Prostate gland (tissue), 2 donors: ENCODE results near the gene SEZ6. TPM values are rescaled to one million over a fixed set of nuclear protein-coding genes. Genes with fewer than 3 reads are reported as not detected.
"Not testable (repeated sequence)": the region's sequence is repeated elsewhere in the genome, so short reads cannot be mapped to it uniquely, and the experiment has no call there.

Experiments
- DNase-seq: peaks from one replicate; pipeline ENCODE4 v3.0.0-alpha.2; 2019; ENCODE audit warnings: low spot score
- H3K27ac ChIP-seq, 2 donors: fragments of 200-600 bp; sonication (generic); 2 replicates each; pipeline ENCODE4 v1.5.1; 2017 to 2019
- H3K27me3 ChIP-seq: fragments of 200-600 bp; sonication (generic); replicated peaks from 2 replicates; pipeline ENCODE4 v1.5.1; 2019; ENCODE audit not compliant: insufficient read depth
- H3K36me3 ChIP-seq, 2 donors: fragments of 200-600 bp; sonication (generic); 1 replicate in 1 of 2; 2 replicates in 1 of 2; pipeline versions ENCODE4 v1.5.1 to v1.8.1; 2017 to 2019
- H3K4me1 ChIP-seq: fragments of 200-600 bp; sonication (generic); replicated peaks from 2 replicates; pipeline ENCODE4 v1.5.1; 2019
- H3K4me3 ChIP-seq, 2 donors: fragments of 200-600 bp; sonication (generic); 2 replicates each; pipeline ENCODE4 v1.5.1; 2017 to 2019
- H3K9me3 ChIP-seq: fragments of 200-600 bp; sonication (generic); 2 replicates; pipeline ENCODE4 v1.5.1; 2017
- CTCF ChIP-seq, 4 experiments: fragments of 200-600 bp in 2 of 4; fragments of 450-650 bp in 2 of 4; sonication (generic) in 2 of 4; IDR thresholded peaks; 1 replicate in 3 of 4; 2 replicates in 1 of 4; pipeline ENCODE4 v1.5.1; 2016 to 2019; ENCODE audit warnings: antibody characterized with exemption in 4 of 4, mild to moderate bottlenecking in 2 of 4, moderate library complexity in 2 of 4
- POLR2A ChIP-seq: fragments of 450-650 bp; IDR thresholded peaks from one replicate; pipeline ENCODE4 v1.6.1; 2016; ENCODE audit warnings: antibody characterized with exemption, mild to moderate bottlenecking
- POLR2AphosphoS5 ChIP-seq: sonication (generic); formaldehyde crosslinking; IDR thresholded peaks from one replicate; pipeline ENCODE4 v1.6.1; 2017; ENCODE audit warnings: antibody characterized with exemption
- WGBS: methylation state at CpG from one replicate; pipeline ENCODE4 v1.1.5; 2018; 5-methylcytosine and 5-hydroxymethylcytosine counted together
- intact Hi-C: fragments of 100-400 bp; cut with DNase I; formaldehyde crosslinking; loops from one replicate; pipeline ENCODE4 v1.14.2; 2022
- total RNA-seq, 2 donors: library from RNA; depleted of rRNA; stranded (reverse); fragments of >200 nt; gene quantifications; one replicate each; pipeline ENCODE4 v1.1.0, GENCODE V29; 2016

The SEZ6 gene
- total RNA-seq, 2 donors from 2014 or later = 0.05 to 1.0 TPM

GRCh38 chr17:28935744-28936460, 69.9 kb downstream of the SEZ6 start:
- DNase-seq = no peak
- Histone ChIP-seq H3K36me3 (no peaks in the 10 kb centered on the region), H3K4me1 (peaks cover 25% of the 10 kb centered on the region), H3K4me3 (no peak overlapping the region), H3K9me3 (no peaks in the 10 kb centered on the region), H3K27ac (peak overlapping the region in 1 of 2 donors; percentile 74), H3K27me3 (no peaks in the 10 kb centered on the region)
- intact Hi-C loops = no loop called here
- WGBS = 90% methylated on average over 8 of the region's 8 CpGs
- TF ChIP-seq POLR2A (no peak), POLR2AphosphoS5 (no peak), CTCF (IDR thresholded peaks at IDR 0.05) (no peak)

GRCh38 chr17:28934508-28934907, 71.3 kb downstream of the SEZ6 start:
- 98% methylated on average over 8 of the region's 8 CpGs for WGBS
- H3K9me3 ChIP-seq, H3K27me3 ChIP-seq, H3K4me3 ChIP-seq, DNase-seq, H3K36me3 ChIP-seq, intact Hi-C loops, H3K27ac ChIP-seq: not testable (repeated sequence)
- H3K4me1 ChIP-seq = peaks cover 20% of the 10 kb centered on the region

GRCh38 chr17:28929787-28930186, 76.0 kb downstream of the SEZ6 start:
- no peak for DNase-seq
- no peak overlapping the region for H3K4me3 ChIP-seq
- H3K27ac ChIP-seq = no peak overlapping the region
- TF ChIP-seq POLR2AphosphoS5 (no peak), POLR2A (no peak), CTCF (IDR thresholded peaks at IDR 0.05) (no peak)
- intact Hi-C loops = no loop called here
- no peaks in the 10 kb centered on the region for H3K27me3 ChIP-seq
- 94% methylated on average over 2 of the region's 2 CpGs for WGBS
- H3K9me3 ChIP-seq = no peaks in the 10 kb centered on the region
- no peaks in the 10 kb centered on the region for H3K36me3 ChIP-seq
- H3K4me1 ChIP-seq = no peaks in the 10 kb centered on the region

GRCh38 chr17:28928061-28928460, 77.8 kb downstream of the SEZ6 start:
- Histone ChIP-seq H3K4me1 (no peaks in the 10 kb centered on the region), H3K9me3 (no peaks in the 10 kb centered on the region), H3K36me3 (no peaks in the 10 kb centered on the region), H3K4me3 (no peak overlapping the region), H3K27ac (no peak overlapping the region), H3K27me3 (no peaks in the 10 kb centered on the region)
- no peak for TF ChIP-seq CTCF (IDR thresholded peaks at IDR 0.05)
- TF ChIP-seq POLR2AphosphoS5 = no peak
- TF ChIP-seq POLR2A = no peak
- intact Hi-C loops = no loop called here
- WGBS = 96% methylated on average over 2 of the region's 2 CpGs
- DNase-seq = no peak

- no peak for TF ChIP-seq POLR2A
- no peak for TF ChIP-seq CTCF (IDR thresholded peaks at IDR 0.05)
- TF ChIP-seq POLR2AphosphoS5 = no peak
- H3K9me3 ChIP-seq = no peaks in the 10 kb centered on the region
- H3K4me3 ChIP-seq = no peak overlapping the region
- no peaks in the 10 kb centered on the region for H3K4me1 ChIP-seq
- peak overlapping the region; percentile 12 to 13 for H3K27ac ChIP-seq
- no peak for DNase-seq
- intact Hi-C loops = no loop called here
- H3K27me3 ChIP-seq = no peaks in the 10 kb centered on the region
- 76% methylated on average over 4 of the region's 4 CpGs for WGBS
- no peaks in the 10 kb centered on the region for H3K36me3 ChIP-seq
Observed at GRCh38 chr17:28926786-28927185, 79.0 kb downstream of the SEZ6 start.
